ENCODE measurements around the gene HCFC2.

- TF ChIP-seq POLR2AphosphoS5 (IDR thresholded peaks at IDR 0.05; ENCODE audit: low read depth) (no peak), CTCF (IDR thresholded peaks at IDR 0.05; ENCODE audit: insufficient read depth, low read length) (no peak)
These were observed 62.2 kb downstream of the HCFC2 start for GRCh38 chr12:104126548-104126947.

All from HL-60 (cell line).